Measurements from ENCODE around the gene PEG3. TPM values are rescaled to one million over a fixed set of nuclear protein-coding genes. Genes with fewer than 3 reads are reported as not detected.

The PEG3 gene
- total and polyA plus RNA-seq, 2 of the 8 experiments (the other 6 are each of a cell fraction or from before 2014, with no cell fraction given), result not detected

DNA sequence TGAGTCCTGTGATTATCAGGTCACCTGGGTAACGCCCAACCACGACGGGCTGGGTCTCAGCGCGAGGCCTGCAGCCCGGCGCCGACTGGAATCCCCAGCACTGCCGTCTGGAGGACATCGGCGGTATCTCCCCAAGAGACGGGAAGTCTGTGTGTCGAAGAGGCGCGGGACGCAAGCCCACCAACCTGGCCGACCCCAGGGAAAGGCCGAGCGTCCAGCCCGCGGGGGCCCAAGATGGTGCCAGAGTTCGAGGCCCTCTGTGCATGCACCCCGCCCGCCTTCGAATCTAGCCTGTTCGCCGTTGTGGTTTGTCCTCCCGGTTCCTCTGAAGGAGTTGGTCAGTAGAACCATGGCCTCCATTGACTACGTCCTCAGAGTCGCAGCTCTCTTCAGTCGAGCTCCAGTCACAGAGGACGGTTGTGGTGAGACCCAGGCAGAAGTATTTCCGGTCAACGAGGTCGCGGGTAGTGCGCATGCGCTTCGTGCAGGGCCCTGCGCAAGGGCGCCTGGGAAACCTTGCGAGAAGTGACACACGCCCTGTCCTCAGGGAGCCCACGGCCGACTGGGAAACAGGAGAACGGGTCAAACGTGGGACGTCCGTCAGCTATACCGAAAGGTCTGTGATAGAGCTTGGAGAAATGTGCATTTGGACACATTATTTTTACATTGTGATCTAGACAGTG lies 24.1 kb upstream of the PEG3 start (continued):
- TF ChIP-seq, protein P1, sequence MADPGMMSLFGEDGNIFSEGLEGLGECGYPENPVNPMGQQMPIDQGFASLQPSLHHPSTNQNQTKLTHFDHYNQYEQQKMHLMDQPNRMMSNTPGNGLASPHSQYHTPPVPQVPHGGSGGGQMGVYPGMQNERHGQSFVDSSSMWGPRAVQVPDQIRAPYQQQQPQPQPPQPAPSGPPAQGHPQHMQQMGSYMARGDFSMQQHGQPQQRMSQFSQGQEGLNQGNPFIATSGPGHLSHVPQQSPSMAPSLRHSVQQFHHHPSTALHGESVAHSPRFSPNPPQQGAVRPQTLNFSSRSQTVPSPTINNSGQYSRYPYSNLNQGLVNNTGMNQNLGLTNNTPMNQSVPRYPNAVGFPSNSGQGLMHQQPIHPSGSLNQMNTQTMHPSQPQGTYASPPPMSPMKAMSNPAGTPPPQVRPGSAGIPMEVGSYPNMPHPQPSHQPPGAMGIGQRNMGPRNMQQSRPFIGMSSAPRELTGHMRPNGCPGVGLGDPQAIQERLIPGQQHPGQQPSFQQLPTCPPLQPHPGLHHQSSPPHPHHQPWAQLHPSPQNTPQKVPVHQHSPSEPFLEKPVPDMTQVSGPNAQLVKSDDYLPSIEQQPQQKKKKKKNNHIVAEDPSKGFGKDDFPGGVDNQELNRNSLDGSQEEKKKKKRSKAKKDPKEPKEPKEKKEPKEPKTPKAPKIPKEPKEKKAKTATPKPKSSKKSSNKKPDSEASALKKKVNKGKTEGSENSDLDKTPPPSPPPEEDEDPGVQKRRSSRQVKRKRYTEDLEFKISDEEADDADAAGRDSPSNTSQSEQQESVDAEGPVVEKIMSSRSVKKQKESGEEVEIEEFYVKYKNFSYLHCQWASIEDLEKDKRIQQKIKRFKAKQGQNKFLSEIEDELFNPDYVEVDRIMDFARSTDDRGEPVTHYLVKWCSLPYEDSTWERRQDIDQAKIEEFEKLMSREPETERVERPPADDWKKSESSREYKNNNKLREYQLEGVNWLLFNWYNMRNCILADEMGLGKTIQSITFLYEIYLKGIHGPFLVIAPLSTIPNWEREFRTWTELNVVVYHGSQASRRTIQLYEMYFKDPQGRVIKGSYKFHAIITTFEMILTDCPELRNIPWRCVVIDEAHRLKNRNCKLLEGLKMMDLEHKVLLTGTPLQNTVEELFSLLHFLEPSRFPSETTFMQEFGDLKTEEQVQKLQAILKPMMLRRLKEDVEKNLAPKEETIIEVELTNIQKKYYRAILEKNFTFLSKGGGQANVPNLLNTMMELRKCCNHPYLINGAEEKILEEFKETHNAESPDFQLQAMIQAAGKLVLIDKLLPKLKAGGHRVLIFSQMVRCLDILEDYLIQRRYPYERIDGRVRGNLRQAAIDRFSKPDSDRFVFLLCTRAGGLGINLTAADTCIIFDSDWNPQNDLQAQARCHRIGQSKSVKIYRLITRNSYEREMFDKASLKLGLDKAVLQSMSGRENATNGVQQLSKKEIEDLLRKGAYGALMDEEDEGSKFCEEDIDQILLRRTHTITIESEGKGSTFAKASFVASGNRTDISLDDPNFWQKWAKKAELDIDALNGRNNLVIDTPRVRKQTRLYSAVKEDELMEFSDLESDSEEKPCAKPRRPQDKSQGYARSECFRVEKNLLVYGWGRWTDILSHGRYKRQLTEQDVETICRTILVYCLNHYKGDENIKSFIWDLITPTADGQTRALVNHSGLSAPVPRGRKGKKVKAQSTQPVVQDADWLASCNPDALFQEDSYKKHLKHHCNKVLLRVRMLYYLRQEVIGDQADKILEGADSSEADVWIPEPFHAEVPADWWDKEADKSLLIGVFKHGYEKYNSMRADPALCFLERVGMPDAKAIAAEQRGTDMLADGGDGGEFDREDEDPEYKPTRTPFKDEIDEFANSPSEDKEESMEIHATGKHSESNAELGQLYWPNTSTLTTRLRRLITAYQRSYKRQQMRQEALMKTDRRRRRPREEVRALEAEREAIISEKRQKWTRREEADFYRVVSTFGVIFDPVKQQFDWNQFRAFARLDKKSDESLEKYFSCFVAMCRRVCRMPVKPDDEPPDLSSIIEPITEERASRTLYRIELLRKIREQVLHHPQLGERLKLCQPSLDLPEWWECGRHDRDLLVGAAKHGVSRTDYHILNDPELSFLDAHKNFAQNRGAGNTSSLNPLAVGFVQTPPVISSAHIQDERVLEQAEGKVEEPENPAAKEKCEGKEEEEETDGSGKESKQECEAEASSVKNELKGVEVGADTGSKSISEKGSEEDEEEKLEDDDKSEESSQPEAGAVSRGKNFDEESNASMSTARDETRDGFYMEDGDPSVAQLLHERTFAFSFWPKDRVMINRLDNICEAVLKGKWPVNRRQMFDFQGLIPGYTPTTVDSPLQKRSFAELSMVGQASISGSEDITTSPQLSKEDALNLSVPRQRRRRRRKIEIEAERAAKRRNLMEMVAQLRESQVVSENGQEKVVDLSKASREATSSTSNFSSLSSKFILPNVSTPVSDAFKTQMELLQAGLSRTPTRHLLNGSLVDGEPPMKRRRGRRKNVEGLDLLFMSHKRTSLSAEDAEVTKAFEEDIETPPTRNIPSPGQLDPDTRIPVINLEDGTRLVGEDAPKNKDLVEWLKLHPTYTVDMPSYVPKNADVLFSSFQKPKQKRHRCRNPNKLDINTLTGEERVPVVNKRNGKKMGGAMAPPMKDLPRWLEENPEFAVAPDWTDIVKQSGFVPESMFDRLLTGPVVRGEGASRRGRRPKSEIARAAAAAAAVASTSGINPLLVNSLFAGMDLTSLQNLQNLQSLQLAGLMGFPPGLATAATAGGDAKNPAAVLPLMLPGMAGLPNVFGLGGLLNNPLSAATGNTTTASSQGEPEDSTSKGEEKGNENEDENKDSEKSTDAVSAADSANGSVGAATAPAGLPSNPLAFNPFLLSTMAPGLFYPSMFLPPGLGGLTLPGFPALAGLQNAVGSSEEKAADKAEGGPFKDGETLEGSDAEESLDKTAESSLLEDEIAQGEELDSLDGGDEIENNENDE (IDR thresholded peaks at IDR 0.05; ENCODE audit: insufficient replicate concordance, low read length), result no peak
- no peak for TF ChIP-seq CEBPB (IDR thresholded peaks at IDR 0.05; ENCODE audit: low read depth, low read length)
